ENCODE results near the gene TRIP4. TPM values are rescaled to one million over a fixed set of nuclear protein-coding genes. Genes with fewer than 3 reads are reported as not detected.

Gene TRIP4
- total RNA-seq, 1 experiment from 2014 or later: 21.7 TPM

DNA sequence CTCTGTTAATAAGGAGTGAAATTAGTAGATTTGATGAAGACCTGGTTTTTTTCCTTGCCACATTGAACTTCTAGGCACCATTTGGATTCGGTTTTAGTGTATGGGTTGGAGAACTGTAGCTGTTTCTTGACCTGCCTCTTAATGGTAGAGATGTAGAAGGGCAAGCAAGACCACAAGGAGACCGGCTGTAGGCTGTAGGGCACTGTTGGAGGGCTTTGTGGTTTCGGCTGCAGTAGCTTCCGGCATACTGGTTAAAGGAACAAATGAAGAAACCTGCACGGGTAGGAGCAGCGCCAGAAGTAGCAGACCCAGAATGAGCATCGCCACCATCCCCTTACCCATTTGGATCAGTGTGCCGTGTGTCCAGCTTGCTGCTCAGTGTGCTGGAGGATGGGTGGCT, 14.3 kb upstream of the TRIP4 start:
- H4K91ac ChIP-seq (ENCODE audit: insufficient read length, low read depth, low read length): no peak overlapping the region
- H3K9ac ChIP-seq (ENCODE audit: extremely low read depth, insufficient read length, low read length): no peak overlapping the region
- H2BK20ac ChIP-seq (ENCODE audit: low read depth, low read length, poor library complexity, severe bottlenecking): no peak overlapping the region
- no peak overlapping the region for H2BK120ac ChIP-seq (ENCODE audit: low read depth, low read length, poor library complexity, severe bottlenecking)
- no peak overlapping the region for H3K27ac ChIP-seq (ENCODE audit: insufficient read length, low read depth, low read length)
- no peaks in the 10 kb centered on the region for H3K79me1 ChIP-seq (ENCODE audit: insufficient read depth, low read depth, low read length, poor library complexity, severe bottlenecking)
- H3K18ac ChIP-seq (ENCODE audit: insufficient read length, low read depth, low read length): no peak overlapping the region
- no peak overlapping the region for H2BK12ac ChIP-seq (ENCODE audit: insufficient read length, low read depth, low read length)
- H4K20me1 ChIP-seq (ENCODE audit: control insufficient read depth, insufficient read depth, insufficient read length): no peaks in the 10 kb centered on the region
- H2AFZ ChIP-seq (ENCODE audit: low read length): no peak overlapping the region
- no peak overlapping the region for H2AK5ac ChIP-seq (ENCODE audit: insufficient read length, low read length)
- no peak overlapping the region for H2BK15ac ChIP-seq (ENCODE audit: low read depth, low read length)
- H3K56ac ChIP-seq (ENCODE audit: insufficient read length, low read depth, low read length): no peak overlapping the region
- TF ChIP-seq, protein P1, sequence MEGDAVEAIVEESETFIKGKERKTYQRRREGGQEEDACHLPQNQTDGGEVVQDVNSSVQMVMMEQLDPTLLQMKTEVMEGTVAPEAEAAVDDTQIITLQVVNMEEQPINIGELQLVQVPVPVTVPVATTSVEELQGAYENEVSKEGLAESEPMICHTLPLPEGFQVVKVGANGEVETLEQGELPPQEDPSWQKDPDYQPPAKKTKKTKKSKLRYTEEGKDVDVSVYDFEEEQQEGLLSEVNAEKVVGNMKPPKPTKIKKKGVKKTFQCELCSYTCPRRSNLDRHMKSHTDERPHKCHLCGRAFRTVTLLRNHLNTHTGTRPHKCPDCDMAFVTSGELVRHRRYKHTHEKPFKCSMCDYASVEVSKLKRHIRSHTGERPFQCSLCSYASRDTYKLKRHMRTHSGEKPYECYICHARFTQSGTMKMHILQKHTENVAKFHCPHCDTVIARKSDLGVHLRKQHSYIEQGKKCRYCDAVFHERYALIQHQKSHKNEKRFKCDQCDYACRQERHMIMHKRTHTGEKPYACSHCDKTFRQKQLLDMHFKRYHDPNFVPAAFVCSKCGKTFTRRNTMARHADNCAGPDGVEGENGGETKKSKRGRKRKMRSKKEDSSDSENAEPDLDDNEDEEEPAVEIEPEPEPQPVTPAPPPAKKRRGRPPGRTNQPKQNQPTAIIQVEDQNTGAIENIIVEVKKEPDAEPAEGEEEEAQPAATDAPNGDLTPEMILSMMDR (conservative IDR thresholded peaks at IDR 0.05): no peak
- no peaks in the 10 kb centered on the region for H3K27me3 ChIP-seq (ENCODE audit: insufficient read depth, low read length)
- H3K14ac ChIP-seq (ENCODE audit: insufficient read depth, low read length): no peak overlapping the region
- H2BK5ac ChIP-seq (ENCODE audit: insufficient read length, low read length): no peak overlapping the region
- DNase-seq: no peak
- WGBS (ENCODE audit: extremely low coverage, insufficient read length, low lambda C conversion rate): no CpG with 5 or more reads among the region's 8 CpGs
- H3K9me3 ChIP-seq (ENCODE audit: control insufficient read depth, low read depth, low read length): no peaks in the 10 kb centered on the region
- Mint-ChIP-seq H3K27me3 (ENCODE audit: low read depth) (no peaks in the 10 kb centered on the region), H3K4me3 (no peak overlapping the region), H3K9me3 (no peaks in the 10 kb centered on the region), H3K36me3 (ENCODE audit: insufficient read depth in 1 of 3, low read depth in 3 of 3) (peaks cover 23 to 52% (median 44%) of the 10 kb centered on the region in 3 experiments), H3K4me1 (no peaks in the 10 kb centered on the region), H3K27ac (no peak overlapping the region)
- H4K8ac ChIP-seq (replicated peaks; ENCODE audit: insufficient read length, low read depth, low read length): no peak overlapping the region
- H3K79me2 ChIP-seq (ENCODE audit: insufficient read depth, low read length): no peaks in the 10 kb centered on the region
- H3K4me1 ChIP-seq (ENCODE audit: insufficient read depth, low read length): no peaks in the 10 kb centered on the region
- no peak overlapping the region for H3K4me2 ChIP-seq (ENCODE audit: insufficient read depth, insufficient read length, low read length)
- H4K5ac ChIP-seq (ENCODE audit: insufficient read length, low read depth, low read length): no peak overlapping the region
- no peak overlapping the region for H3K4ac ChIP-seq (ENCODE audit: low read depth, low read length)
- H3K23ac ChIP-seq (ENCODE audit: insufficient read length, low read depth, low read length): no peak overlapping the region
- H3K23me2 ChIP-seq (ENCODE audit: insufficient read length, low read depth, low read length, poor library complexity, severe bottlenecking): no peaks in the 10 kb centered on the region
- H3T11ph ChIP-seq (ENCODE audit: low read length): no peak overlapping the region
